Measurements from ENCODE around the gene XRCC4. TPM values are rescaled to one million over a fixed set of nuclear protein-coding genes. Genes with fewer than 3 reads are reported as not detected.

The XRCC4 gene
- total RNA-seq, 4 donors from 2014 or later = 4.2 to 6.0 (median 5.4) TPM

- Histone ChIP-seq H3K4me1 (no peaks in the 10 kb centered on the region), H3K36me3 (no peaks in the 10 kb centered on the region), H3K27ac (no peak overlapping the region), H3K9me3 (no peaks in the 10 kb centered on the region), H3K27me3 (no peaks in the 10 kb centered on the region), H3K4me3 (no peak overlapping the region)
- DNase-seq (ENCODE audit: low spot score in 2 of 2) = no peak
- WGBS = 66% methylated on average over 3 of the region's 3 CpGs
- no peak for TF ChIP-seq CTCF (IDR thresholded peaks at IDR 0.05)
- no peak for TF ChIP-seq POLR2A (IDR thresholded peaks at IDR 0.05)
- no peak for TF ChIP-seq POLR2AphosphoS5 (IDR thresholded peaks at IDR 0.05)
- no peak for TF ChIP-seq EP300 (IDR thresholded peaks at IDR 0.05)
Measured at GRCh38 chr5:83283761-83284160, 206.4 kb downstream of the XRCC4 start.

- no peaks in the 10 kb centered on the region for H3K4me1 ChIP-seq
- no peak for TF ChIP-seq POLR2A (IDR thresholded peaks at IDR 0.05)
- TF ChIP-seq EP300 (IDR thresholded peaks at IDR 0.05) = no peak
- TF ChIP-seq CTCF (IDR thresholded peaks at IDR 0.05) = no peak
- no peak for TF ChIP-seq POLR2AphosphoS5 (IDR thresholded peaks at IDR 0.05)
- no peaks in the 10 kb centered on the region for H3K9me3 ChIP-seq
- 84% methylated on average over 7 of the region's 7 CpGs for WGBS
- no peak for DNase-seq (ENCODE audit: low spot score in 2 of 2)
- no peaks in the 10 kb centered on the region for H3K36me3 ChIP-seq
- H3K4me3 ChIP-seq = no peak overlapping the region
- H3K27me3 ChIP-seq = no peaks in the 10 kb centered on the region
- no peak overlapping the region for H3K27ac ChIP-seq
Measured at GRCh38 chr5:83285661-83286398, 208.5 kb downstream of the XRCC4 start.

- no peak for DNase-seq (ENCODE audit: low spot score in 2 of 2)
- TF ChIP-seq POLR2A (IDR thresholded peaks at IDR 0.05) (no peak), POLR2AphosphoS5 (IDR thresholded peaks at IDR 0.05) (no peak), EP300 (IDR thresholded peaks at IDR 0.05) (no peak), CTCF (IDR thresholded peaks at IDR 0.05) (no peak)
- no peaks in the 10 kb centered on the region for H3K9me3 ChIP-seq
- no peak overlapping the region for H3K27ac ChIP-seq
- 72% methylated on average over 2 of the region's 2 CpGs for WGBS
- no peaks in the 10 kb centered on the region for H3K36me3 ChIP-seq
- H3K4me1 ChIP-seq = no peaks in the 10 kb centered on the region
- H3K27me3 ChIP-seq = no peaks in the 10 kb centered on the region
- H3K4me3 ChIP-seq = no peak overlapping the region
Measured at GRCh38 chr5:83294246-83294645, 216.9 kb downstream of the XRCC4 start.

GRCh38 chr5:83299353-83299752 lies 222.0 kb downstream of the XRCC4 start:
- 92% methylated on average over 2 of the region's 2 CpGs for WGBS
- H3K4me3 ChIP-seq = no peak overlapping the region
- TF ChIP-seq POLR2A (IDR thresholded peaks at IDR 0.05) = no peak
- TF ChIP-seq POLR2AphosphoS5 (IDR thresholded peaks at IDR 0.05) = no peak
- no peak for TF ChIP-seq EP300 (IDR thresholded peaks at IDR 0.05)
- TF ChIP-seq CTCF (IDR thresholded peaks at IDR 0.05) = no peak
- no peaks in the 10 kb centered on the region for H3K36me3 ChIP-seq
- H3K4me1 ChIP-seq = no peaks in the 10 kb centered on the region
- no peaks in the 10 kb centered on the region for H3K9me3 ChIP-seq
- no peak for DNase-seq (ENCODE audit: low spot score in 2 of 2)
- H3K27me3 ChIP-seq = no peaks in the 10 kb centered on the region
- H3K27ac ChIP-seq = no peak overlapping the region

GRCh38 chr5:83306572-83307241 lies 229.4 kb downstream of the XRCC4 start:
- H3K9me3 ChIP-seq = no peaks in the 10 kb centered on the region
- no peak for DNase-seq (ENCODE audit: low spot score in 2 of 2)
- no peaks in the 10 kb centered on the region for H3K36me3 ChIP-seq
- H3K27me3 ChIP-seq = no peaks in the 10 kb centered on the region
- no peaks in the 10 kb centered on the region for H3K4me1 ChIP-seq
- TF ChIP-seq POLR2A (IDR thresholded peaks at IDR 0.05) = no peak
- no peak overlapping the region for H3K4me3 ChIP-seq
- peak overlapping the region; percentile 18 for H3K27ac ChIP-seq
- 27% methylated on average over 3 of the region's 3 CpGs for WGBS

Measured in suprapubic skin (tissue), 4 donors.